Measurements from ENCODE around the gene ABCF2. TPM values are rescaled to one million over a fixed set of nuclear protein-coding genes. Genes with fewer than 3 reads are reported as not detected.

Gene ABCF2
- total RNA-seq, 1 donor from 2014 or later: 23.3 TPM

- DNase-seq (peak; percentile 52), ATAC-seq (peak; percentile 57 to 63)
- Histone ChIP-seq H3K4me3 (peak within 1 kb of the TSS; percentile 52), H3K4me1 (peaks cover 19% of the 10 kb centered on the region), H3K9me3 (no peaks in the 10 kb centered on the region), H3K27ac (no peak within 1 kb of the TSS), H3K36me3 (no peaks in the 10 kb centered on the region), H3K27me3 (ENCODE audit: low read depth) (peaks cover 75% of the 10 kb centered on the region)
- intact Hi-C loops (cut with DNase I): no loop called here
- TF ChIP-seq CTCF (IDR thresholded peaks at IDR 0.05): peak; percentile 13
These were observed 59.6 kb downstream of the ABCF2 start, which contains the start of gene GBX1 for GRCh38 chr7:151167197-151167961. Gene GBX1 (minus strand): TSS chr7:151167694. CDS start chr7:151167548, 146 bp downstream.

GRCh38 chr7:151166629-151167196 lies 60.3 kb downstream of the ABCF2 start:
- peak in 1 of 2 donors; percentile 4 for ATAC-seq
- H3K27me3 ChIP-seq (ENCODE audit: low read depth): peaks cover 75% of the 10 kb centered on the region
- peaks cover 19% of the 10 kb centered on the region for H3K4me1 ChIP-seq
- H3K4me3 ChIP-seq: peak overlapping the region; percentile 52
- intact Hi-C loops (cut with DNase I): no loop called here
- H3K36me3 ChIP-seq: no peaks in the 10 kb centered on the region
- no peak overlapping the region for H3K27ac ChIP-seq
- no peak for TF ChIP-seq CTCF (IDR thresholded peaks at IDR 0.05)
- no peaks in the 10 kb centered on the region for H3K9me3 ChIP-seq
- DNase-seq: no peak

Other genes with a start within 250 kb of the ABCF2 start
- gene KCNH2, start 248.9 kb downstream of the ABCF2 start, total RNA-seq: 2.4 TPM
- gene NOS3, start 236.2 kb downstream of the ABCF2 start, total RNA-seq: 15.1 TPM
- gene ATG9B, start 202.7 kb downstream of the ABCF2 start, total RNA-seq: 0.38 TPM
- 42.4 TPM for gene ABCB8, start 198.8 kb downstream of the ABCF2 start, total RNA-seq
- 3.7 TPM for gene ASIC3, start 178.7 kb downstream of the ABCF2 start, total RNA-seq
- gene CDK5, start 169.3 kb downstream of the ABCF2 start, total RNA-seq: 13.7 TPM
- 182 TPM for gene SLC4A2, start 167.6 kb downstream of the ABCF2 start, total RNA-seq
- 54.4 TPM for gene FASTK, start 146.4 kb downstream of the ABCF2 start, total RNA-seq
- 37.4 TPM for gene TMUB1, start 143.7 kb downstream of the ABCF2 start, total RNA-seq
- 157 TPM for gene AGAP3, start 140.7 kb downstream of the ABCF2 start, total RNA-seq
- gene GBX1, start 59.5 kb downstream of the ABCF2 start, total RNA-seq: not detected
- not detected for gene ASB10, start 40.0 kb downstream of the ABCF2 start, total RNA-seq
- gene H2BK1, start 16.7 kb downstream of the ABCF2 start, total RNA-seq: not detected
- gene CHPF2, start 5.3 kb upstream of the ABCF2 start, total RNA-seq: 34.7 TPM
- gene SMARCD3, start 21.5 kb upstream of the ABCF2 start, total RNA-seq: 53.1 TPM
- gene NUB1, start 114.6 kb upstream of the ABCF2 start, total RNA-seq: 53.7 TPM
- 4.4 TPM for gene WDR86, start 182.8 kb upstream of the ABCF2 start, total RNA-seq
- gene CRYGN, start 212.9 kb upstream of the ABCF2 start, total RNA-seq: not detected